HepG2 (cell line): ENCODE results near the gene GANC.

ENCODE experiments used
- EZH2 ChIP-seq: conservative IDR thresholded peaks from 2 replicates; pipeline ENCODE4 v1.6.1; 2012; ENCODE audit warnings: mild to moderate bottlenecking, low read depth, low read length, moderate library complexity
- GRHL1 ChIP-seq: sonication (generic); formaldehyde crosslinking; conservative IDR thresholded peaks from 2 replicates; pipeline ENCODE4 v1.8.0; 2022; ENCODE audit warnings: missing genetic modification reagents
- HMGXB3 ChIP-seq: sonication (generic); formaldehyde crosslinking; IDR thresholded peaks from 2 replicates; pipeline ENCODE4 v1.4.0; 2020; ENCODE audit warnings: missing genetic modification reagents, borderline replicate concordance
- NFE2L2 ChIP-seq: fragments of 150-350 bp; IDR thresholded peaks from 2 replicates; pipeline ENCODE4 v1.6.1; 2014; ENCODE audit warnings: low read length
- NRL ChIP-seq: sonication (generic); formaldehyde crosslinking; IDR thresholded peaks from 2 replicates; pipeline ENCODE4 v1.5.0; 2020; ENCODE audit warnings: missing genetic modification reagents, mild to moderate bottlenecking, moderate library complexity, borderline replicate concordance
- POLR2AphosphoS5 ChIP-seq: IDR thresholded peaks from 2 replicates; pipeline ENCODE4 v1.6.1; 2012; ENCODE audit warnings: low read depth, low read length
- ZBTB8A ChIP-seq: sonication (generic); formaldehyde crosslinking; IDR thresholded peaks from 2 replicates; pipeline ENCODE4 v1.4.0; 2020; ENCODE audit warnings: mild to moderate bottlenecking, low read depth, missing genetic modification reagents, borderline replicate concordance
- ZNF530 ChIP-seq: sonication (generic); formaldehyde crosslinking; IDR thresholded peaks from 2 replicates; pipeline ENCODE4 v1.5.0; 2020; ENCODE audit warnings: low read depth, mild to moderate bottlenecking, missing genetic modification reagents

GRCh38 chr15:42348083-42348482, 75.1 kb downstream of the GANC start:
- TF ChIP-seq NFE2L2 (no peak), ZBTB8A (CRISPR knock-in tag) (no peak), EZH2 (no peak), NRL (CRISPR knock-in tag) (no peak), ZNF530 (CRISPR knock-in tag) (no peak), POLR2AphosphoS5 (no peak), HMGXB3 (CRISPR knock-in tag) (no peak), GRHL1 (no peak)
